HG02973 (cell line): ENCODE data around the gene FNBP1.
A peak's percentile ranks its signal among the peaks of the same experiment; 100 is the strongest.
"Not testable (repeated sequence)": the region's sequence is repeated elsewhere in the genome, so short reads cannot be mapped to it uniquely, and the experiment has no call there.

Source experiments
- ATAC-seq: cut with Tn5 transposase; IDR thresholded peaks from one replicate; pipeline ENCODE4 v1.9.1; 2021; ENCODE audit warnings: moderate library complexity; ENCODE audit not compliant: unreplicated experiment

Gene FNBP1

GRCh38 chr9:129996161-129996830, 46.7 kb downstream of the FNBP1 start:
- ATAC-seq: no peak

- ATAC-seq: no peak
Measured at GRCh38 chr9:129995409-129996160, 47.4 kb downstream of the FNBP1 start.

GRCh38 chr9:129994882-129995281, 48.1 kb downstream of the FNBP1 start:
- ATAC-seq: no peak

- not testable (repeated sequence) for ATAC-seq
Measured at GRCh38 chr9:129991139-129991538, 51.9 kb downstream of the FNBP1 start.

- no peak for ATAC-seq
Measured at GRCh38 chr9:129990269-129991010, 52.5 kb downstream of the FNBP1 start.

- no peak for ATAC-seq
Measured at GRCh38 chr9:129989740-129990139, 53.2 kb downstream of the FNBP1 start.

- ATAC-seq: no peak
Measured at GRCh38 chr9:129989362-129989708, 53.7 kb downstream of the FNBP1 start.

GRCh38 chr9:129988607-129989361, 54.2 kb downstream of the FNBP1 start:
- ATAC-seq: peak; percentile 48

- no peak for ATAC-seq
Measured at GRCh38 chr9:129987941-129988340, 55.0 kb downstream of the FNBP1 start.

- no peak for ATAC-seq
Measured at GRCh38 chr9:129987047-129987446, 55.9 kb downstream of the FNBP1 start.

GRCh38 chr9:129984589-129984988, 58.4 kb downstream of the FNBP1 start:
- not testable (repeated sequence) for ATAC-seq

GRCh38 chr9:129983891-129984290, 59.1 kb downstream of the FNBP1 start:
- no peak for ATAC-seq

GRCh38 chr9:129981180-129981907, 61.6 kb downstream of the FNBP1 start:
- no peak for ATAC-seq

GRCh38 chr9:129980224-129980623, 62.8 kb downstream of the FNBP1 start:
- not testable (repeated sequence) for ATAC-seq

GRCh38 chr9:129979071-129979745, 63.8 kb downstream of the FNBP1 start:
- no peak for ATAC-seq

GRCh38 chr9:129972816-129973215, 70.2 kb downstream of the FNBP1 start:
- no peak for ATAC-seq

GRCh38 chr9:129968690-129969485, 74.1 kb downstream of the FNBP1 start:
- ATAC-seq: no peak

GRCh38 chr9:129964901-129965734, 77.9 kb downstream of the FNBP1 start:
- no peak for ATAC-seq
